Right lobe of liver (tissue), 6 donors: ENCODE measurements around the gene WDR73. TPM values are rescaled to one million over a fixed set of nuclear protein-coding genes. Genes with fewer than 3 reads are reported as not detected.

Experiments
- ATAC-seq, 4 donors: fragments of 200-7000 bp; cut with Tn5 transposase; one replicate each; pipeline ENCODE4 v1.9.1; 2020; ENCODE audit warnings: mild to moderate bottlenecking in 4 of 4, moderate library complexity in 4 of 4
- DNase-seq, 3 donors: peaks; one replicate each; pipeline ENCODE4 v3.0.0-alpha.2; 2020
- H3K27ac ChIP-seq, 3 donors: fragments of 200-600 bp; one replicate each; pipeline ENCODE4 v1.8.0; 2022
- H3K27me3 ChIP-seq, 2 donors: fragments of 200-600 bp; one replicate each; pipeline ENCODE4 v1.8.0; 2022
- H3K36me3 ChIP-seq, 4 donors: fragments of 200-600 bp; sonication (generic) in 1 of 4; one replicate each; pipeline versions ENCODE4 v1.5.1 to v1.8.0; 2017 to 2022; ENCODE audit warnings: control low read depth in 1 of 4
- H3K4me1 ChIP-seq, 4 donors: fragments of 200-600 bp; sonication (generic) in 1 of 4; one replicate each; pipeline versions ENCODE4 v1.5.1 to v1.8.0; 2017 to 2022; ENCODE audit warnings: control low read depth in 1 of 4
- H3K4me3 ChIP-seq, 3 donors: fragments of 200-600 bp; one replicate each; pipeline ENCODE4 v1.8.0; 2022
- H3K9me3 ChIP-seq, 4 donors: fragments of 200-600 bp; sonication (generic) in 1 of 4; one replicate each; pipeline versions ENCODE4 v1.5.1 to v1.8.0; 2017 to 2022; ENCODE audit warnings: control low read depth in 1 of 4
- CTCF ChIP-seq, 4 donors: fragments of 200-600 bp in 3 of 4; fragments of 450-650 bp in 1 of 4; IDR thresholded peaks; one replicate each; pipeline versions ENCODE4 v1.5.1 to v1.8.0; 2016 to 2022; ENCODE audit warnings: antibody characterized with exemption in 4 of 4, mild to moderate bottlenecking in 2 of 4
- POLR2A ChIP-seq: fragments of 450-650 bp; IDR thresholded peaks from one replicate; pipeline ENCODE4 v1.6.1; 2017; ENCODE audit warnings: antibody characterized with exemption, mild to moderate bottlenecking
- WGBS: methylation state at CpG from one replicate; pipeline ENCODE4 v1.1.6; 2018; ENCODE audit warnings: low coverage, low lambda C conversion rate; ENCODE audit not compliant: insufficient coverage; ENCODE audit errors: missing lambda C conversion rate; 5-methylcytosine and 5-hydroxymethylcytosine counted together
- intact Hi-C, 2 donors: fragments of 100-400 bp; cut with DNase I; formaldehyde crosslinking; loops; one replicate each; pipeline versions ENCODE4 v1.11.2 to v1.14.1; 2022
- total RNA-seq, 6 experiments: library from RNA; depleted of rRNA in 2 of 6; stranded (reverse); fragments of >200 nt in 2 of 6; fragmentation: NEBNext Ultra II Directional in 3 of 6; extraction: Animal tissue kit (Norgen Biotek cat#: 25700) in 3 of 6; gene quantifications; one replicate each; pipeline versions ENCODE4 v1.1.0 to v1.2.4, GENCODE V29; 2016 to 2023
- donor health status: DM: no; HTN: yes; CAD: no.
- donor health status: DM: no; HTN: no; CAD: no.
- donor health status: DM: no; HTN: no; CAD: no.
- donor health status: DM: no; HTN: yes; CAD: no.
- donor health status: DM: no; HTN: yes; CAD: no.

The WDR73 gene
- total RNA-seq, 6 experiments from 2014 or later, result 6.3 to 11.1 (median 8.1) TPM

GRCh38 chr15:84599906-84600305, 54.2 kb downstream of the WDR73 start:
- 49% methylated on average over 9 of the region's 10 CpGs for WGBS
- Histone ChIP-seq H3K9me3 (no peaks in the 10 kb centered on the region), H3K4me3 (peak overlapping the region in 1 of 3 donors; percentile 90), H3K36me3 (peaks cover 0 to 3% (median 0%) of the 10 kb centered on the region in 4 donors), H3K27ac (no peak overlapping the region), H3K27me3 (no peaks in the 10 kb centered on the region), H3K4me1 (peaks cover 0 to 15% (median 3%) of the 10 kb centered on the region in 4 donors)
- intact Hi-C loops, result loop anchor here (5.0 to 10.0 kb wide), 4 partner anchors 42 to 335 kb away; no protein-coding TSS in a partner anchor
- TF ChIP-seq CTCF (IDR thresholded peaks at IDR 0.05) (no peak), POLR2A (no peak)
- peak in 1 of 3 donors; percentile 37 for DNase-seq
- no peak for ATAC-seq

- H3K4me3 ChIP-seq, result no peak overlapping the region
- peaks cover 0 to 3% (median 0%) of the 10 kb centered on the region in 4 donors for H3K36me3 ChIP-seq
- DNase-seq (peak in 2 of 3 donors; percentile 45 to 68), ATAC-seq (peak; percentile 34 to 56 (median 46))
- no peaks in the 10 kb centered on the region for H3K9me3 ChIP-seq
- intact Hi-C loops, result loop anchor here (5.0 to 10.0 kb wide), 3 partner anchors 43 to 336 kb away; no protein-coding TSS in a partner anchor
- 0% methylated on average over 1 of the region's 1 CpG for WGBS
- H3K27me3 ChIP-seq, result no peaks in the 10 kb centered on the region
- peaks cover 0 to 14% (median 3%) of the 10 kb centered on the region in 4 donors for H3K4me1 ChIP-seq
- H3K27ac ChIP-seq, result peak overlapping the region in 1 of 3 donors; percentile 14
- TF ChIP-seq CTCF (IDR thresholded peaks at IDR 0.05) (peak; percentile 77 to 84 (median 81)), POLR2A (no peak)
Measured at GRCh38 chr15:84598993-84599392, 55.1 kb downstream of the WDR73 start.

GRCh38 chr15:84598250-84598649, 55.8 kb downstream of the WDR73 start:
- Histone ChIP-seq H3K27me3 (no peaks in the 10 kb centered on the region), H3K27ac (peak overlapping the region in 2 of 3 donors; percentile 14 to 29), H3K36me3 (no peaks in the 10 kb centered on the region), H3K4me1 (peaks cover 0 to 14% (median 3%) of the 10 kb centered on the region in 4 donors), H3K4me3 (no peak overlapping the region), H3K9me3 (no peaks in the 10 kb centered on the region)
- DNase-seq, result peak in 1 of 3 donors; percentile 27
- ATAC-seq, result no peak
- WGBS, result 34% methylated on average over 2 of the region's 2 CpGs
- TF ChIP-seq POLR2A (no peak), CTCF (IDR thresholded peaks at IDR 0.05) (no peak)
- intact Hi-C loops, result loop anchor here (5.0 to 10.0 kb wide), 3 partner anchors 44 to 337 kb away; no protein-coding TSS in a partner anchor

DNA sequence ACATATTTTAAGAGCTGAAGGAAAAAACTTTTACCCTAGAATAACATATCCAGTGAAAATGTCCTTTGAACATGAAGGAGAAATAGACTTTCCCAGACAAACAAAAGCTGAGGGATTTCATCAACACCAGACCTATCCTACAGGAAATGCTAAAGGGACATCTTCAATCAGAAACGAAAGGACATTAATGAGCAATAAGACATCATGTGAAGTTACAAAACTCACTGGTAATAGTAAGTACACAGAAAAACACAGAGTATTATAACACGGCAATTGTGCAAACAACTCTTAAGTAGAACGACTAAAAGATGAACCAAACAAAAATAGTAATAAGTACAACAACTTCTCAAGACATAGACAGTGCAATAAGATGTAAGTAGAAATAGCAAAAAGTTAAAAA, 56.8 kb downstream of the WDR73 start:
- Histone ChIP-seq H3K27me3 (no peaks in the 10 kb centered on the region), H3K27ac (no peak overlapping the region), H3K4me1 (peaks cover 0 to 13% (median 3%) of the 10 kb centered on the region in 4 donors), H3K9me3 (no peaks in the 10 kb centered on the region), H3K36me3 (no peaks in the 10 kb centered on the region), H3K4me3 (no peak overlapping the region)
- WGBS, result 46% methylated on average over 3 of the region's 3 CpGs
- no peak for TF ChIP-seq POLR2A
- TF ChIP-seq CTCF (IDR thresholded peaks at IDR 0.05), result no peak
- intact Hi-C loops, result loop anchor here (5.0 to 10.0 kb wide), 3 partner anchors 45 to 338 kb away; no protein-coding TSS in a partner anchor
- ATAC-seq, result no peak
- DNase-seq, result no peak
